Measurements from ENCODE around the gene CALML3.

The CALML3 gene

DNA sequence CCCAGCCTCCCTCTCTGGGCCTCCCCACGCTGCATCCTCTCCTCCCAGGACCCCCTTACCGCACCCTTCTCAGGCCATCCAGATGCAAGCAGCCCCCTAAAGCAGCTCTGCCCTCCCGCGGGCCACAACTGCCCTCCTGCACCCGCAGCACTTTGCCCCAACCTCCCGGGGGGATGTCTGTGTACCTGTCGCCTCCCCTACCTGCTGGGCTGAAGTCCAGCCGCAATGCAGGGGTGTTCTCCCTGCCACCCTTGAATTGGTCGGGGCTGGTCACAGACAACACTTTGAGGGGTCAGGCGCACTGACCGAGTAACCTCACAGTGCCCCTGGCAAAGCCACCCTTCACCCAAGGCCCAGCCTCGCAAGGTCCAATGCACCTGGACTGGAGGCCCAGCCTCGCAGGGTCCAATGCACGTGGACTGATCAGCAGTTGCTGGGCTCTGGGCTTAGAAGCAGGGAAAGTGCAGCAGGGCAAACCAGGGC, 17.1 kb upstream of the CALML3 start:
- DNase-seq (ENCODE audit: insufficient read length, low spot score) (no peak), FAIRE-seq (no peak)

DNA sequence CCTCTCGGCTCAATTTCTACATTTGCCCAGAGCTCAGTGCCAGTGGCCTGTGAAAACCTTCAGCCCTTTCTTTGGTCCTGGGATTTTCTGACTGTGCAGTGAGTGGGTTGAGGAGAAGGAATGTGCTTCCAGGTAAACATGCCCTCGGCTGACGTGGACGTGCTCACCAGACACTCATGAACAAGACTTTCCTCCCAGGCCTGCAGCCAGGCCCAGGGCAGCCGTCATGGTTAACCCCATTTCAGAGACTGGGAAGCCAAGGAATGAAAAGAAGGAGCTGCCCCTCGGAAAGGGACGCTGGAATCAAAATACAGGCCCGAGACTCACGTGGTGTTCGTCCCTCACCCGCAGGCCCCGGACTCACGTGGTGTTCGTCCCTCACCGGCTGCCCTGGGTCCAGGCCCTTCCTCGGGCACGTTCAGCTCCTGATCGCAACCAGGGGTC, 16.6 kb upstream of the CALML3 start:
- TF ChIP-seq POLR2A (IDR thresholded peaks at IDR 0.05; ENCODE audit: low read depth, low read length), result no peak
- no peak for DNase-seq (ENCODE audit: insufficient read length, low spot score)

More for the DNA sequence above, 17.1 kb upstream of the CALML3 start:
- TF ChIP-seq POLR2A (IDR thresholded peaks at IDR 0.05; ENCODE audit: low read depth, low read length), result no peak

DNA sequence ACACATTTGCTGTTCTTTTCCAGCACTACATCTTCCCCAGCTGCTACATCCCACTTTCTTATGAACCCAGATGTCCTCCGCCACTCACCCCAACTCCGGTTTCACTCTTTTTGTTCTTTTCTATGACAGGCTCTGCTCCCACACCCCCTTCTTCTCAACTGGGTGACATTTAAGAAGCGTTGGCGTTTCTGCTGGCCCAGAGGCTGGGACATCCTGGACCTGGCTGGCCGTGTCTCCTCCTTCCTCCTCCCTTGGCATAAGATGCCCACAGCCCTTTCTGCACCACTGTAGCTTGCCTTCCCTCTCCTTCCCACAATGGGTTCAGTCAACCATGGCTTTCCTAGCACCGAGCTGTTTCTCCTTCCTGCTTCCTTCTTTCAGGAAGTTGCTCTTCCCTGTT, 16.0 kb upstream of the CALML3 start:
- FAIRE-seq, result no peak

More for the DNA sequence above, 16.6 kb upstream of the CALML3 start:
- no peak for FAIRE-seq

DNA sequence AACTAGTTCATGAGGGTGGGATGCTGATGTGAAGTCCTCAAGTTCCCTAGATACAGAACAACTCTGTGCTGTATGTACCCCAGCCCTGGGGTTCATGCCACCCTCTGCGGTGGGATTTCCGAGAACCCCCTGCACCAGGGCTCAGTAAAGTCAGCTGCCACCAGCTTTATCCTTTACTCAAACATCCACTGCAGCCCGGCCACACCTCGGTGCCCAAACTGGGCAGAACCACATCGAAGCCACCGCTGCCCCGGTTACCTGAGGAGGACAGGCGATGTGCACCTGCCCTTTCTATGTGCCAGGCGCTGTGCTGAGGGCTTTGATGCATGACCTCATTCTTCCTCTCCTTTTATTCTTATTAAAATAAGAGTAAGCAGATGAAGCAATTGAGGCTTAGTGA, 15.5 kb upstream of the CALML3 start:
- no peak for DNase-seq (ENCODE audit: insufficient read length, low spot score)
- TF ChIP-seq POLR2A (IDR thresholded peaks at IDR 0.05; ENCODE audit: low read depth, low read length), result no peak
- no peak for FAIRE-seq

More for the DNA sequence above, 16.0 kb upstream of the CALML3 start:
- no peak for DNase-seq (ENCODE audit: insufficient read length, low spot score)
- TF ChIP-seq POLR2A (IDR thresholded peaks at IDR 0.05; ENCODE audit: low read depth, low read length), result no peak

DNA sequence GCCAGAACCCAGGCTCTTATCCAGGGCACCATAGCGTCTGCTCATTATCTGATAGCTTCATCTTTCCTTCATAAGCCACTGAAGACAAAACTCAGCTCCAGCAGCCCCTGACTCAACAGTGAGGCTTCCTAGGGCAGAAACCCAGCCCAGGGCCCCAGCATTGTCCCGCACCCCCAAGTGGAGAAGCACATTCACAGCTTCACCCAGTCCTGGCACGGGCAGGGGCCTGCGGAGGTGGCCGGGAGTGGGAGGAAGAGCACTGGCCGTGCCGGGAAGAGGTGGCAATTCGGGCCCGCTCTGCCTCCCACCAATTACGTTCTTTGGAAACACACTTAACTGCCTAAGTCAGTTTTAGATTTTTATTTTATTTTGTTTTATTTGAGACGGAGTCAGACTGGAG, 15.1 kb upstream of the CALML3 start:
- no peak for FAIRE-seq
- no peak for TF ChIP-seq POLR2A (IDR thresholded peaks at IDR 0.05; ENCODE audit: low read depth, low read length)
- no peak for DNase-seq (ENCODE audit: insufficient read length, low spot score)

DNA sequence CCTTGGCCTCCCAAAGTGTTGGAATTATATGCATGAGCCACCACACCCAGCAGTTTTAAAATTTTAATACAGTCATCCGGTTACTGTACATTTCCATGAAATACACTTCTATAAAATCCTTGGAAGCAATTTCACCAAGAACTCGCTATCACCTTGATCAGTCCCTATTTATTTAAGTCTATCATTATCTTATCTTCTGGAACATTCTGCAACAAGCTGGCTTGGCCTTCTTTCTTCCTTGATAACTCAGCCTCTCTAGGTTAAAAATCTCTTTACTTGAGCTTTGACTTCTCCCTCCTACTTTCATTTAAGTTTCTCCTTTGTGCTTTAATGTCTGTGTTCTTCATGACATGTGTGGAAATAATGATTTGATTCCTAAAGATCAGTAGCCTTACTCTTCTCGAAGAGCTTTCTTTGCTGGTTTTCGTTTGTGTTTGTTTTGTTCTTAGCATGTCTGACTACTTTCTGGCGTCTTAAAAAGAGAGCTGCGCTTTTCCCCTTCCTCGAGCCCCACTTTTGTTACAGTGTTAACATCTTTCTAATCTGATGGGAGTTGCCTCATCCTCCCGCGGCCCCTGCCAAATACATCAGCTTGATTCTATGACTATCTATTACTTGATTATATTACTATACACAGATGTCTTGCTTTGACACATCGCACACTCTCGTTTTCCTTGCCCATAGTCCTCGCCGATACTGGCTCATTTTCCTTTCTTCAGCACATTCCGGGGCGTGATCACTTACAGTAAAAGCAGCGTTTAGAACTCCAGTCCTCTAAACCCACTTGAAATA, 14.3 kb upstream of the CALML3 start:
- DNase-seq (ENCODE audit: insufficient read length, low spot score), result no peak
- no peak for TF ChIP-seq POLR2A (IDR thresholded peaks at IDR 0.05; ENCODE audit: low read depth, low read length)
- no peak for FAIRE-seq

DNA sequence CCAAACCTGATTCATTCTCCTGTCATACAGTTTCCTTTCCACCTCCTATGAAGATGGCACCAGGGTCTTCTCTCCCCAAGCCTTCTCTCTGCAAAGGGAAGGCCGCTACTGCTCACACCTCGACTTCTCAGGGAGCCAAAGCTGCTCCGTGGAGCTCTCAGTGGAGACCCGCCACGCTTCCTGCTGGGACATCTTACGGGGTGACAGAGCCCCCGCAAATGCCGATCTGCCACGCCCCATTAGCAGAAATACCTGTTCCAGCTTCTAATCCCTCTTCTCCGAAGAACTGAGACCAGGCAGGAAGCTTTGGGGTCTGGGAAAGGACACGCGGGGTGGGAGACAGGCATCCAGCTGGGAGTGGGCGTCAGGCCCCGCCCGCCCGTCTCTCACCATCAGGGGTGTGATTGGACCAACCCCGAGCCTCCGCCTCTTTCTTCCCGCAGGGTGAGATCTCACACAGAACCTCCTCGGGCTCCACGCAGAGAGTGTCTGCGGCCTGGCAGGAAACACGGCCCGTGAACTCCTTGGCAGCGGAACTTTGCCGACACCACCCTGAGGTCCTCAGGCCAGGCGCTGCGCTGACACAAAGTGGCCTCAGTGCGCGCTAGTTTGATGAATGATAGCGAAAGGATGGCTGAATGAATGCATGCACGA, 13.4 kb upstream of the CALML3 start:
- TF ChIP-seq POLR2A (IDR thresholded peaks at IDR 0.05; ENCODE audit: low read depth, low read length), result no peak
- DNase-seq (ENCODE audit: insufficient read length, low spot score) (no peak), FAIRE-seq (no peak)

DNA sequence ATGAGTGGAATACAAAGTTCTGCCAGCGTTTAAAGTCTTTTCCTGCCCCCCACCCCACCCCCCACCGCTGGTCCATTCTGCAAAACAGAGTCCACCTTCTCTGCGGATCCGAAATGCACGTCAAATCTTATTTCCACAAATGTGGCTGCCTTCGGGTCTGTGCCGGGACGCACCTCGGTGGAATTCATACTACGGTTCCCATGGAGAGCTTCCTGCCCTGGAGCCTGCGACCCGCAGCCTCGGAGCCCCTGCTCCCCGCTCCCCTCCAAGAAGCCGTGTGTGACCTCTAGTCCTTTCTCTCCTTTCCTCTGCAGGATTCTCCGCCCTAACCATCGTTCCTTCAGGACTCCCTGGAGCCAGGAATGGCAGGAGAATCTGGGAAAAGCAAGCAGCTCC, 12.9 kb upstream of the CALML3 start:
- TF ChIP-seq POLR2A (IDR thresholded peaks at IDR 0.05; ENCODE audit: low read depth, low read length), result no peak
- FAIRE-seq (no peak), DNase-seq (ENCODE audit: insufficient read length, low spot score) (no peak)

DNA sequence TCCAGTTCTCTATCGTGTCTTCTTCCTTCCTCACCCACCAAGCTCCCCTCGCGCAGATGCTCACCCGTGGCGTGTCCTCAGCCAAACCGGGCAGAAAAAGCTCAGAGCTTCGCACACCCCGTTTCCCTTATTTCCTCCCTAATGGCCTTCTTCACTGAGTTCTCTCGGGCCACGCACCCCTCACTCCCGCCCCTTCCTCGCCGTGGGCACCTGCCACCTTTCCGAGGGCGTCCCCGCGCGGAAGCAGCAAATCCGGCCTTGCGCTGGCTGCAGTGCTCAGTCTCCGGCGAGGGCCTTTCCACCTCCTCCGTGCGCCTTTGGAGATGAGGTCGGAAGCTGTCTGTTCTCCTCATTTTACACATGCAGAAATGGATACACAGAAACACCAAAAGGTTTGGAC, 12.4 kb upstream of the CALML3 start:
- DNase-seq (ENCODE audit: insufficient read length, low spot score) (no peak), FAIRE-seq (no peak)
- TF ChIP-seq POLR2A (IDR thresholded peaks at IDR 0.05; ENCODE audit: low read depth, low read length), result no peak

DNA sequence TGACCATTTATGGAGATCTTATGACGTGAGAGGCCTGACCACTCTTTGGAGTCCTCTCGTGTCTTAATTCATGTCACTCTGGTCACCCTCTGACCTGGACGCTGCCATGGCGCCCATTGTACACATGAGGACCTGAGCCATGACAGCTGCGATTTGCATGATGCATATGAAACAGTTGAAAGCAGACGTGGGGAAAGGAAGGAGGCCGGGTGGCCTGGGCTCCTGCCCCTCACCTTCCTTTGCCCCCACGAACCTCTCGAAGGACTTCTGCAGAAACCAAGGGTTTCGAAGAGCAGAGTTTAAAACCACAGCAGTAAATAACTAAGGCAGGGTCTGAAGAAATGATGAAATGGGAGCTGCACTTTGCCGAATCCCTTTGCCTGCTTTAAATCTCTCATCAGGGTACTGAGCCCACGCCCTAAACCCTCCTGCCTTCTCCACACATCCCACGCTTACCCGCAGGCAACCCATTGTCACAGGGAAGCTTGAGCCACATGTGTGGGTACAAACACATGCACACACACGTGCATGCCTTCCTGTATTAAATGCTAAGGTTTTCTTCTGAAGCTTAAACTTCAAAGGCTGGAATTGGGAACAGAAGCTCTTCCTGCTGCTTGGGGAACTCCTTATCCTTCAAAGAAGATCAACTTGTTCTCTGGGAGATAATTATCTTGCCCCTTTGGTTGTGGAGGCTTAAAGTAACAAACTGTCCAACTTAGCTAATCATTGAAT, 11.7 kb upstream of the CALML3 start:
- no peak for DNase-seq (ENCODE audit: insufficient read length, low spot score)

DNA sequence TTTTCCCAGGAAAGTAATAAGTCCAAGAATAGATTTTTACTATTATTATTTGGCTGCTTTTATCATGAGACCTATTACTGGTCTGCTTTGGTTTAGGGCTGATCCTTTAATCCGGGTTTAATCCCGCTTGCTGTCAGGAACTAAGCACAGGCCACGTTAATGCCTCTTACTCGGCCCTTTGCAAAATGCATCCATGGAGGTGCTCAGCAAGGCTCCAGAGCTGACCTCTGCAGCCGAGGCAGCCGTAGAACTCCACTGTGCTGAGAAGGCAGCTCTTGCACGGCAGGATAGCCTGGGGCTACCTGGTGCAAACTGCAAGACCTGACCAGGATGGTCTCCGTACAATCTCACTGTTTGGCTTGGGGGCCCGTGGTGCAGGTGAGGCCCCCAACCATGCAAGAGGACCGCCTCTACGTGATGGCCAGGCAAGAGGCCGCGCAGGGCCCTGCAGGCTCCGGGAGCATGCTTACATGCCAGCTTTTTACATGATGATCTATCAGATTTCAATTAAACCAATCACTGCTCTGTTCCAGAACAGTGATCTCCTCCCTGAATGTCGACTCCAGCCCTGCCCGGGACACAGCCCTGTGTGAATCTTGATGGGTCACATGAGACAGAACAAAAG, 10.4 kb upstream of the CALML3 start:
- FAIRE-seq, result no peak
- TF ChIP-seq POLR2A (IDR thresholded peaks at IDR 0.05; ENCODE audit: low read depth, low read length), result no peak
- no peak for DNase-seq (ENCODE audit: insufficient read length, low spot score)

More for the DNA sequence above, 11.7 kb upstream of the CALML3 start:
- no peak for FAIRE-seq
- TF ChIP-seq POLR2A (IDR thresholded peaks at IDR 0.05; ENCODE audit: low read depth, low read length), result no peak

DNA sequence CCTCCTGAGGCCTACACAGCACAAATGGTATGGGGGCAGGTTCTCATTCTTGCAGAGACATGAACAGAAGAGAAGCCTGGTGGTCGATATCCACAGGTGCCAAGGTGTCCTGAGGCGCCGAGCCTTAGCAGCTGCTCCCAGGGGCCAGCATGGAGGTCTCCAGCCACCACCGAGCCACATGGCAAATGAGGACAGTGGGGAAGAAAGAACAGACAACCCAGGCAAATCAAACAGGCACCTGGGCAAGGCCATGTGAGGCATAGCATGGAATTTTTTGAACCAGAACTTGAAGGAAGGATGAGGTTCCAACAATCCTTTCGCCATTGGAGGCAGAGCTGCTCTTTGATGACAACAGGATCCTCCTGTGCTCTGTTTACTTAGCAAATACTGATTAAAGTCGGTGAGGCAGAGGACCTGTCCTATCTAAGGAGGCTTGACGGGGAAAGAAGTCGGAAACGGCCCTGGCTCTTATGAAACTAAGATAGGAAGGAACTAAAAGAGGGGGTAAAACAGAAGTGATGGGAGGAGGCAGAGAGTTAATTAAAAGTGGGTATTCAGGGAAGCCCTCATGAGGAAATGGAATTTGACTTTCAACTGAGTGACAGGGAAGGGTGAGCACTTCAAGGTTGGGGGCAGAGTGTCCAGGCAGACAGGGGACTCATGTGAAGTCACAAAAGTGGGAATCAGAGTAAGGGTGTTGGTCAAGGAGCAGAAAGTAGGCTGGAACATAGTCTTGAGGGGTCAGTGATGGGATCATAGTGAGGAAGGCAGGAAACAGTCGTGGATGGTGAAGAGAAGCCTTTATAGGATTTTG, 8.6 kb upstream of the CALML3 start:
- FAIRE-seq (no peak), DNase-seq (ENCODE audit: insufficient read length, low spot score) (no peak)
- TF ChIP-seq POLR2A (IDR thresholded peaks at IDR 0.05; ENCODE audit: low read depth, low read length), result no peak

DNA sequence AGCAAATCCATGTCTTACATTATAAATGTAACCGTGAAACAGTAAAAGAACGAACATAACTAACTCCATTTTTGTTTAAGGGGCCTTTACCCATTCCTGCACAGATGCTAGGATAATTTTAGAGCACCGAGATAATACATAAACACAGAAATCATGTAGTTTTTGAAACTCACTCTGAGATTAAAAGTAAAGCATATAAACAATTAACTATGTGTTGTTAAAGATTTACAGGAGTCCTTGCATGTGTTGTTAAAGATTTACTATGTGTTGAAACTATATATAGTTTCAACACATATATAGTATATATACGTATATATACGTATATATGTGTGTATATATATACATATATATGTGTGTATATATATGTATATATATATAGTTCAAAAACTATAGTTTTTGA, 7.2 kb upstream of the CALML3 start:
- DNase-seq (ENCODE audit: insufficient read length, low spot score) (no peak), FAIRE-seq (no peak)
- no peak for TF ChIP-seq POLR2A (IDR thresholded peaks at IDR 0.05; ENCODE audit: low read depth, low read length)
